T1000 (cell line): ENCODE results near the gene TIMM50.
"Not testable (repeated sequence)": the region's sequence is repeated elsewhere in the genome, so short reads cannot be mapped to it uniquely, and the experiment has no call there.

Experiments
- DNase-seq: peaks from one replicate; lab custom pipeline; 2025; ENCODE audit warnings: mixed read lengths; lab: John Stamatoyannopoulos, UW

Gene TIMM50

GRCh38 chr19:39469567-39469966, 11.1 kb upstream of the TIMM50 start:
- no peak for DNase-seq

- DNase-seq, result no peak
Observed at GRCh38 chr19:39470724-39471339, 9.8 kb upstream of the TIMM50 start.

- DNase-seq, result no peak
Observed at GRCh38 chr19:39471756-39472536, 8.7 kb upstream of the TIMM50 start.

GRCh38 chr19:39472746-39473442, 7.7 kb upstream of the TIMM50 start:
- DNase-seq, result no peak

- no peak for DNase-seq
Observed at GRCh38 chr19:39473443-39473960, 7.1 kb upstream of the TIMM50 start.

- no peak for DNase-seq
Observed at GRCh38 chr19:39474139-39474620, 6.5 kb upstream of the TIMM50 start.

GRCh38 chr19:39475748-39476147, 4.9 kb upstream of the TIMM50 start:
- DNase-seq, result no peak

- not testable (repeated sequence) for DNase-seq
Observed at GRCh38 chr19:39479319-39479801, 1.3 kb upstream of the TIMM50 start.

- no peak for DNase-seq
Observed at GRCh38 chr19:39479916-39480315, 722 bp upstream of the TIMM50 start.

GRCh38 chr19:39481229-39481545, 549 bp downstream of the TIMM50 start:
- DNase-seq, result no peak

- DNase-seq, result no peak
Observed at GRCh38 chr19:39481676-39482075, 1.0 kb downstream of the TIMM50 start.

- no peak for DNase-seq
Observed at GRCh38 chr19:39483141-39483540, 2.5 kb downstream of the TIMM50 start.

GRCh38 chr19:39489756-39490155, 9.1 kb downstream of the TIMM50 start:
- no peak for DNase-seq

- no peak for DNase-seq
Observed at GRCh38 chr19:39492225-39492624, 11.6 kb downstream of the TIMM50 start.

- DNase-seq, result no peak
Observed at GRCh38 chr19:39492788-39493187, 12.2 kb downstream of the TIMM50 start.

- DNase-seq, result no peak
Observed at GRCh38 chr19:39494661-39495060, 14.0 kb downstream of the TIMM50 start.

GRCh38 chr19:39496063-39496462, 15.4 kb downstream of the TIMM50 start:
- no peak for DNase-seq

GRCh38 chr19:39497701-39497995, 17.0 kb downstream of the TIMM50 start:
- peak; percentile 4 for DNase-seq

GRCh38 chr19:39497996-39498797, 17.6 kb downstream of the TIMM50 start:
- no peak for DNase-seq

- DNase-seq, result no peak
Observed at GRCh38 chr19:39498798-39499642, 18.4 kb downstream of the TIMM50 start, which contains the start of gene DLL3. Gene DLL3 (plus strand): TSS chr19:39498947. CDS start chr19:39498975, 28 bp downstream.

- DNase-seq, result no peak
Observed at GRCh38 chr19:39499932-39500331, 19.3 kb downstream of the TIMM50 start.
